KMS-11 (cell line): ENCODE results near the gene L3MBTL1.

Source experiments
- H2AFZ ChIP-seq: fragments of 200-600 bp; sonication (generic); 2 replicates; pipeline ENCODE4 v1.6.1; 2016; ENCODE audit warnings: antibody characterized with exemption, mixed run types, low read depth
- H3K27ac ChIP-seq: fragments of 200-600 bp; sonication (generic); 2 replicates; pipeline ENCODE4 v1.6.1; 2016; ENCODE audit warnings: mild to moderate bottlenecking, mixed run types
- H3K27me3 ChIP-seq: fragments of 200-600 bp; sonication (generic); 2 replicates; pipeline ENCODE4 v1.6.1; 2017; ENCODE audit warnings: mild to moderate bottlenecking, low read depth, mixed run types, moderate library complexity; ENCODE audit not compliant: insufficient read depth
- H3K36me3 ChIP-seq: fragments of 200-600 bp; sonication (generic); 2 replicates; pipeline ENCODE4 v1.6.1; 2017; ENCODE audit warnings: mild to moderate bottlenecking, mixed run types; ENCODE audit not compliant: insufficient read depth
- H3K4me1 ChIP-seq: fragments of 200-600 bp; sonication (generic); 2 replicates; pipeline ENCODE4 v1.6.1; 2016; ENCODE audit warnings: mild to moderate bottlenecking, low read depth, mixed run types; ENCODE audit not compliant: poor library complexity, severe bottlenecking
- H3K4me2 ChIP-seq: fragments of 200-600 bp; sonication (generic); 2 replicates; pipeline ENCODE4 v1.7.0; 2016; ENCODE audit warnings: mild to moderate bottlenecking, mixed run types
- H3K4me3 ChIP-seq: fragments of 200-600 bp; sonication (generic); IDR thresholded peaks from 2 replicates; pipeline ENCODE4 v1.6.1; 2017; ENCODE audit warnings: low read depth, low read length, mixed read lengths; ENCODE audit not compliant: insufficient read depth
- H3K79me2 ChIP-seq: fragments of 200-600 bp; sonication (generic); 2 replicates; pipeline ENCODE4 v1.6.1; 2016; ENCODE audit warnings: low read depth, mixed run types; ENCODE audit not compliant: insufficient read depth
- H3K9ac ChIP-seq: fragments of 200-600 bp; sonication (generic); 2 replicates; pipeline ENCODE4 v1.6.1; 2016; ENCODE audit warnings: mild to moderate bottlenecking, mixed run types
- H4K20me1 ChIP-seq: fragments of 200-600 bp; sonication (generic); 2 replicates; pipeline ENCODE4 v1.6.1; 2016; ENCODE audit warnings: mild to moderate bottlenecking, mixed run types; ENCODE audit not compliant: insufficient read depth
- CTCF ChIP-seq: fragments of 200-600 bp; sonication (generic); conservative IDR thresholded peaks from 2 replicates; pipeline ENCODE4 v1.6.1; 2017; ENCODE audit warnings: low read depth, mild to moderate bottlenecking, antibody characterized with exemption, low read length, moderate library complexity, mixed read lengths

The L3MBTL1 gene

GRCh38 chr20:43533060-43533459, 25.6 kb downstream of the L3MBTL1 start:
- Histone ChIP-seq H2AFZ (no peak overlapping the region), H3K4me1 (peaks cover 24% of the 10 kb centered on the region), H4K20me1 (no peaks in the 10 kb centered on the region), H3K27me3 (no peaks in the 10 kb centered on the region), H3K9ac (no peak overlapping the region), H3K36me3 (no peaks in the 10 kb centered on the region), H3K4me3 (no peak overlapping the region), H3K79me2 (no peaks in the 10 kb centered on the region), H3K4me2 (no peak overlapping the region), H3K27ac (no peak overlapping the region)
- no peak for TF ChIP-seq CTCF

GRCh38 chr20:43534016-43534415, 26.5 kb downstream of the L3MBTL1 start:
- Histone ChIP-seq H3K4me1 (peaks cover 29% of the 10 kb centered on the region), H3K27ac (no peak overlapping the region), H3K36me3 (no peaks in the 10 kb centered on the region), H3K27me3 (no peaks in the 10 kb centered on the region), H2AFZ (no peak overlapping the region), H3K9ac (no peak overlapping the region), H3K4me2 (no peak overlapping the region), H3K4me3 (no peak overlapping the region), H4K20me1 (no peaks in the 10 kb centered on the region), H3K79me2 (no peaks in the 10 kb centered on the region)
- no peak for TF ChIP-seq CTCF

- Histone ChIP-seq H3K4me2 (no peak overlapping the region; the same call in 1 of the 2 replicates), H3K27me3 (no peaks in the 10 kb centered on the region), H3K4me1 (peaks cover 29% of the 10 kb centered on the region), H3K27ac (no peak overlapping the region), H3K9ac (no peak overlapping the region), H4K20me1 (no peaks in the 10 kb centered on the region), H3K4me3 (no peak overlapping the region), H3K36me3 (no peaks in the 10 kb centered on the region), H3K79me2 (no peaks in the 10 kb centered on the region), H2AFZ (no peak overlapping the region)
- TF ChIP-seq CTCF, result no peak
Observed at GRCh38 chr20:43534791-43535350, 27.4 kb downstream of the L3MBTL1 start.

- H2AFZ ChIP-seq, result no peak overlapping the region
- no peak overlapping the region for H3K9ac ChIP-seq
- H3K36me3 ChIP-seq, result no peaks in the 10 kb centered on the region
- H3K27me3 ChIP-seq, result no peaks in the 10 kb centered on the region
- no peak overlapping the region; the same call in 1 of the 2 replicates for H3K4me2 ChIP-seq
- TF ChIP-seq CTCF, result no peak
- peaks cover 24% of the 10 kb centered on the region for H3K4me1 ChIP-seq
- H3K79me2 ChIP-seq, result no peaks in the 10 kb centered on the region
- no peak overlapping the region for H3K27ac ChIP-seq
- H3K4me3 ChIP-seq, result no peak overlapping the region
- no peaks in the 10 kb centered on the region for H4K20me1 ChIP-seq
Observed at GRCh38 chr20:43535370-43536004, 28.0 kb downstream of the L3MBTL1 start.
